H1 (cell line): ENCODE data around the gene GNB1L.

Experiments used
- CREB1 ChIP-seq: IDR thresholded peaks from 2 replicates; pipeline ENCODE4 v1.6.1; 2012; ENCODE audit warnings: inconsistent platforms
- EGR1 ChIP-seq: IDR thresholded peaks from 2 replicates; pipeline ENCODE4 v1.6.1; 2011; ENCODE audit warnings: low read depth, low read length, borderline replicate concordance
- EZH2 ChIP-seq: fragments of 200-600 bp; sonication (generic); IDR thresholded peaks from 2 replicates; pipeline ENCODE4 v1.7.1; 2012; ENCODE audit warnings: low read depth, mild to moderate bottlenecking, moderate library complexity, low read length, inconsistent platforms; ENCODE audit not compliant: severe bottlenecking
- MAFK ChIP-seq: IDR thresholded peaks from 2 replicates; pipeline ENCODE4 v1.6.1; 2012; ENCODE audit warnings: low read depth, mild to moderate bottlenecking, improper control_type of control experiment, low read length
- POLR2A ChIP-seq, 2 experiments: IDR thresholded peaks; 1 replicate in 1 of 2; 2 replicates in 1 of 2; pipeline ENCODE4 v1.6.1; 2011; ENCODE audit warnings: low read depth in 2 of 2, low read length in 2 of 2, mild to moderate bottlenecking in 2 of 2; ENCODE audit errors: control extremely low read depth in 1 of 2
- POLR2AphosphoS5 ChIP-seq: IDR thresholded peaks from 2 replicates; pipeline ENCODE4 v1.6.1; 2011; ENCODE audit warnings: low read depth, low read length
- RAD21 ChIP-seq, 2 experiments: IDR thresholded peaks in 1 of 2; conservative IDR thresholded peaks in 1 of 2; 2 replicates each; pipeline ENCODE4 v1.6.1; 2011; ENCODE audit warnings: low read depth in 2 of 2, low read length in 2 of 2, improper control_type of control experiment in 1 of 2, inconsistent platforms in 1 of 2, mild to moderate bottlenecking in 1 of 2, moderate library complexity in 1 of 2
- SIN3A ChIP-seq, 2 experiments: IDR thresholded peaks in 1 of 2; conservative IDR thresholded peaks in 1 of 2; 2 replicates each; pipeline ENCODE4 v1.6.1; 2011 to 2012; ENCODE audit warnings: low read length in 2 of 2, improper control_type of control experiment in 1 of 2, low read depth in 1 of 2, mild to moderate bottlenecking in 1 of 2
- SIX5 ChIP-seq: IDR thresholded peaks from 2 replicates; pipeline ENCODE4 v1.6.1; 2011; ENCODE audit warnings: mild to moderate bottlenecking, low read depth, low read length
- SRF ChIP-seq: IDR thresholded peaks from 2 replicates; pipeline ENCODE4 v1.6.1; 2011; ENCODE audit warnings: mild to moderate bottlenecking, low read depth, low read length, moderate library complexity
- TCF12 ChIP-seq: IDR thresholded peaks from 2 replicates; pipeline ENCODE4 v1.6.1; 2011; ENCODE audit warnings: low read depth, mild to moderate bottlenecking, low read length
- YY1 ChIP-seq: IDR thresholded peaks from 2 replicates; pipeline ENCODE4 v1.6.1; 2011; ENCODE audit warnings: low read depth, mild to moderate bottlenecking, low read length
- TF ChIP-seq, protein P1 (sequence below), 3 experiments: IDR thresholded peaks; 1 replicate in 2 of 3; 2 replicates in 1 of 3; pipeline versions ENCODE4 v1.5.1 to v1.6.1; 2011; ENCODE audit warnings: low read length in 3 of 3, mild to moderate bottlenecking in 3 of 3, inconsistent platforms in 2 of 3, low read depth in 1 of 3, moderate library complexity in 1 of 3; ENCODE audit not compliant: insufficient read depth in 1 of 3; ENCODE audit errors: control extremely low read depth in 1 of 3
- TF ChIP-seq, protein P2 (sequence below): IDR thresholded peaks from 2 replicates; pipeline ENCODE4 v1.6.1; 2012; ENCODE audit warnings: inconsistent platforms

DNA sequence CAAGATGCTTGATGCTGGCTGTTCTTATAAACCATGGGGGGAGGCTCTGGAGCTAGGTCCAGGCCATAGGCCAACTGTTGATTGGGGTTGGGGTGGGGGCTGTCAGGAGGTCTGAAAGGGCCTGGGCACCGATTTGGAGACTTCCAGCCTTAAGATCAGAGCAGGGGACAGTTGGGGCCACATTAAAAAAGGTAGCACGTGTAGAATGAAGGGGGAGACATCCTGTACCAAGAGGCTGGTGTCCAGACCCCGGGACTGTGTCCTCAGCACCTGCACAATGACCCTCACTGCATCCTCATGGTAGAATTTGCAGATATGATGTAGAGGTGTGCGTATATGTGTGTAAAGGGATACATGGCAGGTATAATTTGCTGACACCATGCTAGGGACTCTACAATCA, 106.5 kb downstream of the GNB1L start:
- TF ChIP-seq EZH2 (no peak), POLR2AphosphoS5 (no peak), SIX5 (no peak), POLR2A (IDR thresholded peaks at IDR 0.05; ENCODE audit: control extremely low read depth in 1 of 2, low read depth in 2 of 2, low read length in 2 of 2) (no peak), EGR1 (no peak), RAD21 (IDR thresholded peaks at IDR 0.05 in 1 of 2, conservative IDR thresholded peaks at IDR 0.05 in 1 of 2; ENCODE audit: low read depth in 2 of 2, low read length in 2 of 2) (no peak), SIN3A (conservative IDR thresholded peaks at IDR 0.05 in 1 of 2, IDR thresholded peaks at IDR 0.05 in 1 of 2; ENCODE audit: low read depth in 1 of 2, low read length in 2 of 2) (no peak), YY1 (no peak), MAFK (no peak), CREB1 (no peak), SRF (no peak), TCF12 (no peak)
- TF ChIP-seq, protein P1, sequence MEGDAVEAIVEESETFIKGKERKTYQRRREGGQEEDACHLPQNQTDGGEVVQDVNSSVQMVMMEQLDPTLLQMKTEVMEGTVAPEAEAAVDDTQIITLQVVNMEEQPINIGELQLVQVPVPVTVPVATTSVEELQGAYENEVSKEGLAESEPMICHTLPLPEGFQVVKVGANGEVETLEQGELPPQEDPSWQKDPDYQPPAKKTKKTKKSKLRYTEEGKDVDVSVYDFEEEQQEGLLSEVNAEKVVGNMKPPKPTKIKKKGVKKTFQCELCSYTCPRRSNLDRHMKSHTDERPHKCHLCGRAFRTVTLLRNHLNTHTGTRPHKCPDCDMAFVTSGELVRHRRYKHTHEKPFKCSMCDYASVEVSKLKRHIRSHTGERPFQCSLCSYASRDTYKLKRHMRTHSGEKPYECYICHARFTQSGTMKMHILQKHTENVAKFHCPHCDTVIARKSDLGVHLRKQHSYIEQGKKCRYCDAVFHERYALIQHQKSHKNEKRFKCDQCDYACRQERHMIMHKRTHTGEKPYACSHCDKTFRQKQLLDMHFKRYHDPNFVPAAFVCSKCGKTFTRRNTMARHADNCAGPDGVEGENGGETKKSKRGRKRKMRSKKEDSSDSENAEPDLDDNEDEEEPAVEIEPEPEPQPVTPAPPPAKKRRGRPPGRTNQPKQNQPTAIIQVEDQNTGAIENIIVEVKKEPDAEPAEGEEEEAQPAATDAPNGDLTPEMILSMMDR (IDR thresholded peaks at IDR 0.05; ENCODE audit: control extremely low read depth in 1 of 3, insufficient read depth in 1 of 3, low read depth in 1 of 3, low read length in 3 of 3) = no peak
- TF ChIP-seq, protein P2, sequence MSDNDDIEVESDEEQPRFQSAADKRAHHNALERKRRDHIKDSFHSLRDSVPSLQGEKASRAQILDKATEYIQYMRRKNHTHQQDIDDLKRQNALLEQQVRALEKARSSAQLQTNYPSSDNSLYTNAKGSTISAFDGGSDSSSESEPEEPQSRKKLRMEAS = no peak
